ENCODE measurements around the gene FCHSD2. TPM values are rescaled to one million over a fixed set of nuclear protein-coding genes. Genes with fewer than 3 reads are reported as not detected.

The FCHSD2 gene
- polyA plus RNA-seq, 3 donors = 14.5 to 43.5 (median 16.6) TPM

DNA sequence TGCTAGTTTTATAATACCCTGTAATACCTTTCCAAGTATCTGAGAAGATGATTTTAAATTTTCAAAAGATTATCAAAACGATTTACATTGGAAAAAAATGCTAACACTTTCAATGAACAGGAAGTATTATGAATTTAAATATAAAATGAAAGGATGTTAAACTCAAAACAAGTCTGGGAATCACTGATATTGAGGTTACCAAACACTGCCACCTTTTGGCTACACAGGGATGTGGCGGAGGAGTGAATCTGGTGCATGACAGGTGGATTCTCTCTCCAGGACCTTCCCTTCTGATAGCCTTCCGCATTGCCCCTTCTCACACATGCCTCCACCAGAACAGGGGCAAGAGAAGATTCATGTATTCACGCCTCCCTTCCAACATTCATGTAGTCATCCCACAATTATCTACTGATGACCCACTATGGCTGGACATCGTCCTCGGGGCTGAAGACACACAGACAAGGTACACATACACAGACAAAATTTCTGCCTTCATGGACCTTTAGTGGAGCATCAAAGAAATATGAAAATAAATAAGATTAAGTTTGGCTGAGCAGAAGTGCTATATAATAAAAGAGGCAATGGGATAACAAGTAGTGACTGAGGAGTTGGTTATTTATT is 293.2 kb downstream of the FCHSD2 start:
- Histone ChIP-seq H3K4me2 (replicated peaks; ENCODE audit: extremely low read depth, low read length, poor library complexity, severe bottlenecking) (no peak overlapping the region), H3K36me3 (replicated peaks in 1 of 2; ENCODE audit: control insufficient read depth in 1 of 2, insufficient read depth in 2 of 2, low read length in 2 of 2) (peaks cover 31 to 74% of the 10 kb centered on the region in 2 donors), H3K4me3 (replicated peaks in 1 of 3; ENCODE audit: low read depth in 2 of 3, low read length in 3 of 3) (no peak overlapping the region), H4K20me1 (ENCODE audit: insufficient read depth, low read length) (peaks cover 34% of the 10 kb centered on the region), H3K4me1 (ENCODE audit: control insufficient read depth in 1 of 2, insufficient read depth in 2 of 2, low read length in 2 of 2) (no peaks in the 10 kb centered on the region), H2AFZ (ENCODE audit: insufficient read depth, low read depth, low read length, poor library complexity, severe bottlenecking) (no peak overlapping the region), H3K27ac (ENCODE audit: low read depth in 1 of 2, low read length in 2 of 2) (no peak overlapping the region), H3K9me3 (replicated peaks in 1 of 2; ENCODE audit: control insufficient read depth in 1 of 2, insufficient read depth in 1 of 2, low read length in 2 of 2) (no peaks in the 10 kb centered on the region), H3K9ac (ENCODE audit: insufficient read depth, low read length, poor library complexity, severe bottlenecking) (no peak overlapping the region), H3K27me3 (ENCODE audit: control insufficient read depth in 2 of 2, insufficient read depth in 2 of 2, low read length in 2 of 2) (no peaks in the 10 kb centered on the region), H3K79me2 (ENCODE audit: insufficient read depth, low read length) (no peaks in the 10 kb centered on the region)
- peak; percentile 23 to 51 (median 45) for DNase-seq
- Mint-ChIP-seq H3K9me3 (no peaks in the 10 kb centered on the region), H3K27ac (peak overlapping the region in 4 of 7 donors; percentile 6 to 58 (median 28)), H3K27me3 (ENCODE audit: low read depth in 3 of 3) (no peaks in the 10 kb centered on the region), H3K4me3 (no peak overlapping the region), H3K36me3 (peaks cover 43 to 70% of the 10 kb centered on the region in 2 donors), H3K4me1 (no peaks in the 10 kb centered on the region)
- 100% methylated on average over 2 of the region's 6 CpGs for WGBS (ENCODE audit: insufficient coverage)
- intact Hi-C loops (cut with micrococcal nuclease) = no loop called here
- TF ChIP-seq, protein P1, sequence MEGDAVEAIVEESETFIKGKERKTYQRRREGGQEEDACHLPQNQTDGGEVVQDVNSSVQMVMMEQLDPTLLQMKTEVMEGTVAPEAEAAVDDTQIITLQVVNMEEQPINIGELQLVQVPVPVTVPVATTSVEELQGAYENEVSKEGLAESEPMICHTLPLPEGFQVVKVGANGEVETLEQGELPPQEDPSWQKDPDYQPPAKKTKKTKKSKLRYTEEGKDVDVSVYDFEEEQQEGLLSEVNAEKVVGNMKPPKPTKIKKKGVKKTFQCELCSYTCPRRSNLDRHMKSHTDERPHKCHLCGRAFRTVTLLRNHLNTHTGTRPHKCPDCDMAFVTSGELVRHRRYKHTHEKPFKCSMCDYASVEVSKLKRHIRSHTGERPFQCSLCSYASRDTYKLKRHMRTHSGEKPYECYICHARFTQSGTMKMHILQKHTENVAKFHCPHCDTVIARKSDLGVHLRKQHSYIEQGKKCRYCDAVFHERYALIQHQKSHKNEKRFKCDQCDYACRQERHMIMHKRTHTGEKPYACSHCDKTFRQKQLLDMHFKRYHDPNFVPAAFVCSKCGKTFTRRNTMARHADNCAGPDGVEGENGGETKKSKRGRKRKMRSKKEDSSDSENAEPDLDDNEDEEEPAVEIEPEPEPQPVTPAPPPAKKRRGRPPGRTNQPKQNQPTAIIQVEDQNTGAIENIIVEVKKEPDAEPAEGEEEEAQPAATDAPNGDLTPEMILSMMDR (IDR thresholded peaks at IDR 0.05) = peak; percentile 74

DNA sequence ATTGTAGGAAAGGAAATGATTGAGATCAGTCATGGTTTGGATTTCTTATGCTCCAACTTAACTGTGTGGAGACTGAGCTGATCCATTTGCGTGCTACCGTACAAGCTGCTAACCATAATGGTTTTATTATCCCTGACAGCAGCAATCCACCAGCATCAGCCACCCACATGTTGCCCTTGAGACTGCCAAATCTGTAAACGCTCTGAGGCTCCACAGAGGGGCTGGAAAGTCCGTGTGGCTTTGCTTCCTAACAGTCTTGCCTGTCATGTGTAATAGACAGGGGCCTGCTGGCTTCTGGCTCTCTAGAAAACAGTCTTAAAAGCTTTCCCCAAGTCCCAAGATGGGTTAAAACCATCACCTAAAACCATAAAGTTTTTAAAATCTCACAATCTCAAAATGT is 297.8 kb downstream of the FCHSD2 start:
- intact Hi-C loops (cut with micrococcal nuclease) = no loop called here
- no peak overlapping the region for H3K4me3 ChIP-seq (replicated peaks in 1 of 3; ENCODE audit: low read depth in 2 of 3, low read length in 3 of 3)
- no peak overlapping the region for H2AFZ ChIP-seq (ENCODE audit: insufficient read depth, low read depth, low read length, poor library complexity, severe bottlenecking)
- Mint-ChIP-seq H3K36me3 (peaks cover 76 to 87% of the 10 kb centered on the region in 2 donors), H3K9me3 (no peaks in the 10 kb centered on the region), H3K27me3 (ENCODE audit: low read depth in 3 of 3) (peaks cover 0 to 2% (median 1%) of the 10 kb centered on the region in 3 donors), H3K4me1 (no peaks in the 10 kb centered on the region), H3K27ac (peak overlapping the region in 2 of 7 donors; percentile 25 to 46), H3K4me3 (no peak overlapping the region)
- H3K9me3 ChIP-seq (replicated peaks in 1 of 2; ENCODE audit: control insufficient read depth in 1 of 2, insufficient read depth in 1 of 2, low read length in 2 of 2) = no peaks in the 10 kb centered on the region
- H3K4me1 ChIP-seq (ENCODE audit: control insufficient read depth in 1 of 2, insufficient read depth in 2 of 2, low read length in 2 of 2) = no peaks in the 10 kb centered on the region
- H3K4me2 ChIP-seq (replicated peaks; ENCODE audit: extremely low read depth, low read length, poor library complexity, severe bottlenecking) = no peak overlapping the region
- H3K36me3 ChIP-seq (replicated peaks in 1 of 2; ENCODE audit: control insufficient read depth in 1 of 2, insufficient read depth in 2 of 2, low read length in 2 of 2) = peaks cover 66 to 98% of the 10 kb centered on the region in 2 donors
- no peaks in the 10 kb centered on the region for H3K79me2 ChIP-seq (ENCODE audit: insufficient read depth, low read length)
- H3K27me3 ChIP-seq (ENCODE audit: control insufficient read depth in 2 of 2, insufficient read depth in 2 of 2, low read length in 2 of 2) = no peaks in the 10 kb centered on the region
- TF ChIP-seq, protein P1 (IDR thresholded peaks at IDR 0.05) = no peak
- 100% methylated on average over 2 of the region's 4 CpGs for WGBS (ENCODE audit: insufficient coverage)
- no peak overlapping the region for H3K27ac ChIP-seq (ENCODE audit: low read depth in 1 of 2, low read length in 2 of 2)
- peaks cover 14% of the 10 kb centered on the region for H4K20me1 ChIP-seq (ENCODE audit: insufficient read depth, low read length)
- DNase-seq = no peak
- no peak overlapping the region for H3K9ac ChIP-seq (ENCODE audit: insufficient read depth, low read length, poor library complexity, severe bottlenecking)

Data from CD14-positive monocyte (primary cell).